ENCODE data around the gene ACIN1. TPM values are rescaled to one million over a fixed set of nuclear protein-coding genes. Genes with fewer than 3 reads are reported as not detected.
A peak's percentile ranks its signal among the peaks of the same experiment; 100 is the strongest.

ACIN1 gene
- total and polyA plus RNA-seq, 9 of the 15 experiments (the other 6 are each of a cell fraction or from before 2014, with no cell fraction given): 5.0 to 196 (median 129) TPM

- TF ChIP-seq ZBTB33 (CRISPR knock-in tag; IDR thresholded peaks at IDR 0.05) (no peak), PML (IDR thresholded peaks at IDR 0.05; ENCODE audit: low read length) (peak; percentile 38; the same call in 1 of the 2 replicates), GTF2F1 (IDR thresholded peaks at IDR 0.05; ENCODE audit: low read depth, low read length) (no peak), SNRNP70 (optimal IDR thresholded peaks at IDR 0.05; ENCODE audit: low read depth, low read length) (no peak), SMARCA4 (IDR thresholded peaks at IDR 0.05) (peak; percentile 86), ZNF133 (CRISPR knock-in tag; IDR thresholded peaks at IDR 0.05) (no peak), KAT2B (IDR thresholded peaks at IDR 0.05; ENCODE audit: low read depth, low read length) (no peak), FOXA1 (IDR thresholded peaks at IDR 0.05; ENCODE audit: borderline replicate concordance) (no peak), CC2D1A (IDR thresholded peaks at IDR 0.05) (no peak), ASH1L (IDR thresholded peaks at IDR 0.05; ENCODE audit: borderline replicate concordance, low read depth, partially characterized antibody) (no peak), DACH1 (IDR thresholded peaks at IDR 0.05; ENCODE audit: partially characterized antibody) (peak; percentile 11), ZNF77 (CRISPR knock-in tag; IDR thresholded peaks at IDR 0.05) (no peak), BMI1 (IDR thresholded peaks at IDR 0.05; ENCODE audit: low read length) (no peak), JUNB (CRISPR knock-in tag; conservative IDR thresholded peaks at IDR 0.05) (no peak), MAZ (CRISPR knock-in tag; conservative IDR thresholded peaks at IDR 0.05 in 1 of 2, IDR thresholded peaks at IDR 0.05 in 1 of 2) (no peak), BRD9 (IDR thresholded peaks at IDR 0.05; ENCODE audit: low read depth, partially characterized antibody) (no peak), MTA1 (IDR thresholded peaks at IDR 0.05; ENCODE audit: borderline replicate concordance) (no peak), SNIP1 (IDR thresholded peaks at IDR 0.05; ENCODE audit: low read depth) (no peak), ZNF124 (CRISPR knock-in tag; IDR thresholded peaks at IDR 0.05) (no peak), IRF9 (tag; IDR thresholded peaks at IDR 0.05) (no peak), ZNF3 (CRISPR knock-in tag; IDR thresholded peaks at IDR 0.05) (no peak), CCNT2 (IDR thresholded peaks at IDR 0.05; ENCODE audit: borderline replicate concordance, extremely low read depth, insufficient read length, low read depth, low read length) (no peak), ZNF551 (CRISPR knock-in tag; IDR thresholded peaks at IDR 0.05) (no peak)
Measured at GRCh38 chr14:23128969-23129758, 34.2 kb upstream of the ACIN1 start (continued).

Data from K562 (cell line).